Activated CD4-positive, CD25-positive, alpha-beta regulatory T cell treated with anti-CD3 and anti-CD28 coated beads, Interleukin-2, amount 50 U/mL, for 24 hours (primary cell): ENCODE data around the gene ITGAX.
"Not testable (repeated sequence)": the region's sequence is repeated elsewhere in the genome, so short reads cannot be mapped to it uniquely, and the experiment has no call there.

Source experiments
- ATAC-seq, 2 donors: fragments of 150-1000 bp; cut with Tn5 transposase; one replicate each; pipeline ENCODE4 v1.10.0; 2021; ENCODE audit warnings: mild to moderate bottlenecking in 1 of 2, moderate library complexity in 1 of 2

The ITGAX gene

DNA sequence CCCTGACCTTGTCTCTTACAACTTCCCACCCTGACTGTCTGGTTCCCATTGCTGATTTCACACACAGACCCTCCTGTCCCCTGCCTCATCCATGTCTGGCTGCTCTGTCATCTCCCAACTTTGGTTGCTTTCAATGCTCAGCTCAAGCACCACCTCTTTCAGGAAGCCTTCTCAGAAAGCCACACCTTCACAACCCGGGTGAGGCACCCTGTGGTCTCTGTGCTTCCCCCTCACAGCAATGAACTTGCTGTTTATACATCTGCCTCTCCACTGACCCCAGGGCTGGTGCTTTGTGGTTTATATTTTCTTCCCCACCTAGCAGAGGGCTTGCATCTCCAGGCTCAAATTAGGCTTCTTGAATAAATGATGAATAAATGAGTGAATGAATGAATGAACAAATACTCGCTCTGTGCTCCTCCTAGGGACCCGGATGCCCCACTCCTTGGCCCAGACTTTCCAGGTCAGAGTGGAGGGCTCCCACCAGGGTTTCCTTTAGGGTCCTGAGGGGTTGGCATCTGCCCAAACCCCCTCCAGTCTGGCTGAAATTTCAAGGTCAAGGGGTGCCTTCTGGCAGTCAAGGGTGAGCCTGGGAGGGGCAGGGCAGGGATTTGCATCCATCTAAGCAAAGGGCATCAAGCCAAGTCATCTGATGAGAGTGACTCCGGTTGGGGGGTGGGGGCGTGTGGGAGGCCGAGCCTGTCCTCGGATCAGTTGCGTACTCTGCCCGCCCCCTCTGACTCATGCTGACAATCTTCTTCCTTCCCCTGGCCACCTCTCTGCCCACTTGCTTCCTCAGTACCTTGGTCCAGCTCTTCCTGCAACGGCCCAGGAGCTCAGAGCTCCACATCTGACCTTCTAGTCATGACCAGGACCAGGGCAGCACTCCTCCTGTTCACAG is at the start of gene ITGAX:
Gene ITGAX, plus strand, starts transcription at position 783 of the 898 bp plus-strand sequence. Its CDS starts 79 bp downstream, at position 862.
- ATAC-seq = peak; percentile 74 to 80

- ATAC-seq = no peak
These were observed 49.8 kb upstream of the ITGAX start for GRCh38 chr16:31305219-31305618.

DNA sequence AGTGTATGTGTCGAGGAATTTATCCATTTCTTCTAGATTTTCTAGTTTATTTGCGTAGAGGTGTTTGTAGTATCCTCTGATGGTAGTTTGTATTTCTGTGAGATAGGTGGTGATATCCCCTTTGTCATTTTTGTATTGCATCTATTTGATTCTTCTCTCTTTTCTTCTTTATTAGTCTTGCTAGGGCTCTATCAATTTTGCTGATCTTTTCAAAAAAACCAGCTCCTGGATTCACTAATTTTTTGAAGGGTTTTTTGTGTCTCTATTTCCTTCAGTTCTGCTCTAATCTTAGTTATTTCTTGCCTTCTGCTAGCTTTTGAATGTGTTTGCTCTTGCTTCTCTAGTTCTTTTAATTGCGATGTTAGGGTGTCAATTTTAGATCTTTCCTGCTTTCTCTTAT is 46.6 kb upstream of the ITGAX start:
- ATAC-seq = not testable (repeated sequence)

- no peak for ATAC-seq
These were observed 32.5 kb upstream of the ITGAX start for GRCh38 chr16:31322500-31322899.

DNA sequence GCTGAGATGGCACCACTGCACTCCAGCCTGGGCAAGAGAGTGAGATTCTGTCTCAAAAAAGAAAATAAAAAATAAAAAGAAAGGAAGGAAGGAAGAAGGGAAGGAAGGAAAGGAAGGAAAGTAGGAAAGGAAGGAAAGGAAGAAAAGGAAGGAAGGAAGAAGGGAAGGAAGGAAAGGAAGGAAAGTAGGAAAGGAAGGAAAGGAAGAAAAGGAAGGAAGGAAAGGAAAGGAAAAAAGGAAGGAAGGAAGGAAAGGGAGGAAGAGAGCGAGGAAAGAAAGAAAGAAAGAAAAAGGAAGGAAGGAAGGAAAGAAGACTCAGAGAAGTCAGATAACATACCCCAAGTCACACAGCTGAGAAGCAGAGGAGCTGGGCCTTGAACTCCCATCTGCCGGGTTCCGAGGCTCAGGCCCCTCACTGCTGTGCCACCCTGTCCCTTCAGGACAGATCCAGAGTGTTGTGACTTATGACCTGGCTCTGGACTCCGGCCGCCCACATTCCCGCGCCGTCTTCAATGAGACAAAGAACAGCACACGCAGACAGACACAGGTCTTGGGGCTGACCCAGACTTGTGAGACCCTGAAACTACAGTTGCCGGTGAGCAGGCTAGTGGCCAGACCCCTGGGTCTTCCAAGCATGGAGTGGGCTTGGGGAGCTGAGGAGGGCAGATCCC is 30.9 kb upstream of the ITGAX start:
- no peak for ATAC-seq

- no peak for ATAC-seq
These were observed 29.8 kb upstream of the ITGAX start for GRCh38 chr16:31325171-31325570.

DNA sequence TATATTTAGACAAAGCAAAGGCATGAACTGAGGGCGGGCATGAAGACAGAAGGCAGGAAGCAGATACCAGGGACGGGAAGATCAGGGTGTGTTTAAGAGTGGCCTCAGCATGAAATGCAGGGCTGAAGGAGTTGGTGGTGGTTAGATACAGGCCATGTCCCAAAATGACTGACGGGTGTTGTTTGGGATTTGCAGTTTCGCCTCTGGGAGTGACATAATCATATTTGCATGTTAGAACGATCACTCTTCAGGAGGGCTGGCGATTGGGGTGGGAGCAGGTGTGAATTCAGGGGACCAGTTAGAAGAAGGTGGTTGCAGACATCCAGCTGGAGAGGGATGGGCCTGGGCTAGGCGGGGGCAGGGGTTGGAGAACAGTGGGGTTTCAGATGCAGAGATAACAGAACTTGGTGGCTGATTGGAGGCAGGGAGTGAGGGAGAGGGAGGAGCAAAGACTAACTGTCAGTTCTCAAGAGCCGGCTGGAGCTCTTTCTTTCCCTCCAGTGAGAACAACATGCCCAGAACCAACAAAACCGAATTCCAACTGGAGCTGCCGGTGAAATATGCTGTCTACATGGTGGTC is 27.2 kb upstream of the ITGAX start:
- ATAC-seq = no peak

DNA sequence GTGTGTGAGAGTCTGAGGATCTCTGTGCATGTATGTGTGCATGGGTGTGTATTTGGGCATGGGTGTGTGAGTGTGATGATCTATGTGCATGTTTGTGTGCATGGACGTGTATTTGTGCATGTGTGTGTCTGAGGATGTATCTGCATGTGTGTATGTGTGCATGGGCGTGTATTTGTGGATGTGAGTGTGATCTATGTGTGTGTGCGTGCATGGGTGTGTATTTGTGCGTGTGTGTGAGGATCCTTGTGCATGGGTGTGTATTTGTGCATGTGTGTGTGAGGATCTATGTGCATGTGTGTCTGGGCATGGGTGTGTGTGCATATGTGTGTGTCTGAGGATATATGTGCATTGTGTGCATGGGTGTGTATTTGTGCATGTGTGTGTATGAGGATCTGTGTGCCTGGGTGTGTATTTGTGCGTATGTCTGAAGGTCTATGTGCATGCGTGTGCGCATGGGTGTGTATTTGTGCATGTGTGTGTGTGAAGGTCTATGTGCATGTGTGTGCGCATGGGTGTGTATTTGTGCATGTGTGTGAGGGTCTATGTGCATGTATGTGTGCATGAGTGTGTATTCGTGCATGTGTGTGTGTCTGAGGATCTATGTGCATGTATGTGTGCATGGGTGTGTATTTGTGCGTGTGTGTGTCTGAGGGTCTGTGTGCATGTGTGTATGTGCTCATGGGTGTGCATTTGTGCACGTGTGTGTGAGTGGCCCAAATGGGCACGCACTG is 26.5 kb upstream of the ITGAX start:
- no peak for ATAC-seq

DNA sequence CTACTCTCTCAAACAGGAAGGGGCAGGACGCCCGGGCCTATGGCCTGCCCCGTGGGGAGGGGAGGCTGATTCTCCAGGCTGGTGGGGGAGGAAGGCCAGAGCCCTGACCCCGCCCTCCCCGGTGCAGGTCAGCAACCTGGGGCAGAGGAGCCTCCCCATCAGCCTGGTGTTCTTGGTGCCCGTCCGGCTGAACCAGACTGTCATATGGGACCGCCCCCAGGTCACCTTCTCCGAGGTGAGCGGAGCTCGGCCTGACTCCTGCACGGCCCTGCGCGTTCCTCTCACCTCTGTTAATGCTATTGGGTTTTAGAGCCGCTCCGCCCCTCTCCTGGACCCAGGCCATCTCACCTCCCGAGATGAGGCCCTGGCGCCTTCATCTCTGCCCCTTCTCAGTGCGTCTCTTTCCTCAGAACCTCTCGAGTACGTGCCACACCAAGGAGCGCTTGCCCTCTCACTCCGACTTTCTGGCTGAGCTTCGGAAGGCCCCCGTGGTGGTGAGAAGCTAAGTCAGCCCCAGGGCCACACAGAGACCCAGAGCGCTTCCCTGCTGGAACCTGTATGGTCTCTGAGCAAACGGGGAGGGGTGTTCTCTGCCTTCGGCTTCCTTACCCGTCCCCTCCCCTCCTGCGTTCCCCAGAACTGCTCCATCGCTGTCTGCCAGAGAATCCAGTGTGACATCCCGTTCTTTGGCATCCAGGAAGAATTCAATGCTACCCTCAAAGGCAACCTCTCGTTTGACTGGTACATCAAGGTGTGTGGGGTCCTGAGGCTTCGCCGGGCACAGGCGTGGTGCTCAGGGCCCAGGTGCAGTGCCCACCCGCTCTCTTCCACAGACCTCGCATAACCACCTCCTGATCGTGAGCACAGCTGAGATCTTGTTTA is 25.1 kb upstream of the ITGAX start:
- ATAC-seq = no peak

- no peak for ATAC-seq
These were observed 24.5 kb upstream of the ITGAX start for GRCh38 chr16:31330553-31330890.

DNA sequence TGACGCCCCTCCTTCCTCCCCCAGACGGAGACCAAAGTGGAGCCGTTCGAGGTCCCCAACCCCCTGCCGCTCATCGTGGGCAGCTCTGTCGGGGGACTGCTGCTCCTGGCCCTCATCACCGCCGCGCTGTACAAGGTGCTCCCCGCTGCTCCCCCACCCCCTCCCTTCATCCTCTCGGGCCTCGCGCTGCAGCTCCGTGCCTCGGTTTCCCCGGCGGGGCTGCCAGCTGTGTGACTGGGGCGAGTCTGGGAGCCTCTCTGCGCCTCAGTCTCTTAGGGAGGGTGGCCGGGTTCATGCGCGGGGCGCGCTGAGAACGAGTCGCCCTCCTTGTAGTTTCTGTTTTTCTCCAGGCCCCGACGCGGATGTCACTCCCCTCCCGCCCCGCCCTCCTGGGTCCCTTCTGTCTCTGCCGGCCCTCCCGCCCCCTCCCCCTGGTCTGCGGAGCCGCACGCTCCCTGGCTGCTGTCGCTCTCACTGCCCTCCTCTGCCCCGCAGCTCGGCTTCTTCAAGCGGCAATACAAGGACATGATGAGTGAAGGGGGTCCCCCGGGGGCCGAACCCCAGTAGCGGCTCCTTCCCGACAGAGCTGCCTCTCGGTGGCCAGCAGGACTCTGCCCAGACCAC is 23.7 kb upstream of the ITGAX start:
- peak; percentile 35 to 60 for ATAC-seq

- no peak for ATAC-seq
These were observed 23.1 kb upstream of the ITGAX start for GRCh38 chr16:31331807-31332301.

GRCh38 chr16:31332544-31332943 is 22.4 kb upstream of the ITGAX start:
- ATAC-seq = no peak

DNA sequence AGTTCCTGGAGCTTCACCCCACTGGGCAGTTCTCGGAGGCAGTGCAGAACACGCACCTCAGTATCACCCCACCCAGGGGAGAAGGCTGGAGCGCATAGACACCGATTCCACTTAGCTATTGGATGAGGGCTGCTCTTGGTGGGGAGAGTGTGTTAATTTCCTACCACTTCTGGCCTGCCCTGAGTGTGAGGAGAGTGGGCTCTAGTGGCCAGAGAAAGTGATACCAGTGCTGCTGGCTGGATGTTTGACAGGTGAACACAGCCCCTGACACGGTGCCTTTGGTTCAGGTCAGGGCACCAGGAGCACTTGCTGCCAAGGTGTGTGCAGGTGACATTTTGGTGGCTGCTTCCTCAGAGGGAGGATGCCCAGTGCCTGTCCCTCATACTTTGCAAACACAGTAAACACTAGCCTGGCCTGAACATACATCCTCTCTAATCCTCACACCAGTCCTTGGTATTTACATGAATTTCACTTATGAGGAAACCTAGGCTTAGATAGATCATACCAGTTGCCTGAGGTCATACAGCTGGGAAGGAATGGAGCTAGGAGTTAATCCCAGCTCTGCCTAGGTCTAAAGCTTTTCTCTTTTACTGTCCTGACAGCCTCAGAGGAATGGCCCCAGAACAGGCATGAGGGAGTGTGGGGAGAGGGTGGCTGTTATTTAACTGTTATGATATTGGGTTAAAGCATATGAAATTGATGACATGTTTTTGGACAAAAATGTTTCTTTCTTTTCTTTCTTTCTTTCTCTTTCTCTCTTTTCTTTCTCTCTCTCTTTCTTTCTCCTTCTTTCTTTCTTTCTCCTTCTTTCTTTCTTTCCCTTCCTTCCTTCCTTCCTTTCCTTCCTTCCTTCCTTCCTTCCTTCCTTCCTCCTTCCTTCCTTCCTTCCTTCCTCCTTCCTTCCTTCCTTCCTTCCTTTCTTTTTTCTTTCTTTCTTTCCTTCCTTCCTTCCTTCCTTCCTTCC is 21.0 kb upstream of the ITGAX start:
- peak; percentile 70 to 79 for ATAC-seq

DNA sequence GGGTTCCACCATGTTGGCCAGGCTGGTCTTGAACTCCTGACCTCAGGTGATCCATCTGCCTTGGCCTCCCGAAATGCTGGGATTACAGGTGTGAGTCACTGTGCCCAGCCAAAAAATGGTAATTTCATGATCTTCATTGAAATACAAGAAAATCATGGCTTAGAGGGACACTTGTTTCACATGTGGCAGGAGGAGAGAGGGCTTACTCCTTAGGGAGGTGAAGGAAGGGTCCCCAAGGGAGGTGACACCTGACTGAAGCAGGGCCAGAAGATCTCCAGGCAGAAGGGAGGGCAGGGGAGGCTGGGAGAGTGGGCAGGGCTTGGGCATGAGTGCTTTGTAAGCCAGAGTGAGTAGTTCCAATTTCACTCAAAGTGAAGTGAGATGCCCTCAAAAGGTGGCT is 20.0 kb upstream of the ITGAX start:
- ATAC-seq = no peak

- no peak for ATAC-seq
These were observed 19.5 kb upstream of the ITGAX start for GRCh38 chr16:31335431-31335830.

DNA sequence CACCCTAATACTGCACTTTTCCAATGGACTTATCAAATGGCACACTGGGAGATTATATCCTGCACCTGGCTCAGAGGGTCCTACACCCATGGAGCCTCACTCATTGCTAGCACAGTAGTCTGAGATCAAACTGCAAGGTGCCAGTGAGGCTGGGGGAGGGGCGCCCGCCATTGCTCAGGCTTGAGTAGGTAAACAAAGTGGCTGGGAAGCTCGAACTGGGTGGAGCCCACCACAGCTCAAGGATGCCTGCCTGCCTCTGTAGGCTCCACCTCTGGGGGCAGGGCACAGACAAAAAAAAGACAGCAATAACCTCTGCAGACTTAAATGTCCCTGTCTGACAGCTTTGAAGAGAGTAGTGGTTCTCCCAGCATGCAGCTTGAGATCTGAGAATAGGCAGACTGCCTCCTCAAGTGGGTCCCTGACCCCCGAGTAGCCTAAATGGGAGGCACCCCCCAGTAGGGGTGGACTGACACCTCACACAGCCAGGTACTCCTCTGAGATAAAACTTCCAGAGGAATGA is 16.8 kb upstream of the ITGAX start:
- ATAC-seq = not testable (repeated sequence)

- peak in 1 of 2 donors; percentile 36 for ATAC-seq
These were observed 10.3 kb upstream of the ITGAX start for GRCh38 chr16:31344712-31345111.

GRCh38 chr16:31347445-31347844 is 7.5 kb upstream of the ITGAX start:
- no peak for ATAC-seq

DNA sequence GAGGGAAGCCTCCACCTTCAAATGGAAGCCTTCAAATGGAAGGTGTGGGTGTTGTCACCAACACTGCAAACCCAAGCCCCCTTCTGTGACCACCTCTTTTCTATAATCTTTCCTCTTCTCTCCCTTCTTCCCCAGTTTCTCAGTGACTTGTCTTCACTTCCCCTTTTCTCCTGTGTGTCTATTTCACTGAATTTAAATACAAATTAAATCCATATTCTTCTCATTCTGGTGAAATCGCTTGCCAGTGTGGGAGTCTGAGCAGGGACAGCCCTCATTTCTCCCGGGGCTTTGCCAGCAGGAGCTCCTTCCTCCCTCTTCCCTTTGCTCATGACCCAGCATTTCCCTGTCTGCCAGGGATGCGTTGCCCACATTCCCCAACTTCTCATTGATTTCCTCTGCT is 6.4 kb upstream of the ITGAX start:
- ATAC-seq = no peak
